Epithelial cell of esophagus (primary cell): ENCODE measurements around the gene NUDT22.

ENCODE experiments used
- DNase-seq: peaks from one replicate; pipeline ENCODE4 v3.0.0; 2010; ENCODE audit warnings: low read depth
- H3K4me3 ChIP-seq: 2 replicates; pipeline ENCODE4 v1.5.1; 2011; ENCODE audit warnings: mild to moderate bottlenecking, low read length, control low read depth
- CTCF ChIP-seq: IDR thresholded peaks from 2 replicates; pipeline ENCODE4 v1.5.1; 2011; ENCODE audit warnings: low read depth, mild to moderate bottlenecking, low read length, control low read depth, inconsistent platforms; ENCODE audit not compliant: insufficient read depth; ENCODE audit errors: missing control alignments

NUDT22 gene

GRCh38 chr11:64211181-64211872 is 14.7 kb upstream of the NUDT22 start:
- TF ChIP-seq CTCF = no peak
- H3K4me3 ChIP-seq = no peak overlapping the region
- no peak for DNase-seq

GRCh38 chr11:64216879-64217278 is 9.2 kb upstream of the NUDT22 start:
- no peak for DNase-seq
- H3K4me3 ChIP-seq = no peak overlapping the region
- no peak for TF ChIP-seq CTCF

- DNase-seq = no peak
- TF ChIP-seq CTCF = no peak
- no peak overlapping the region for H3K4me3 ChIP-seq
Observed at GRCh38 chr11:64218628-64219353, 7.3 kb upstream of the NUDT22 start.

GRCh38 chr11:64219354-64219684 is 6.8 kb upstream of the NUDT22 start:
- no peak for TF ChIP-seq CTCF
- H3K4me3 ChIP-seq = no peak overlapping the region
- DNase-seq = no peak

GRCh38 chr11:64219755-64220154 is 6.3 kb upstream of the NUDT22 start:
- TF ChIP-seq CTCF = no peak
- no peak overlapping the region for H3K4me3 ChIP-seq
- DNase-seq = no peak

GRCh38 chr11:64220271-64220670 is 5.8 kb upstream of the NUDT22 start:
- H3K4me3 ChIP-seq = no peak overlapping the region
- no peak for TF ChIP-seq CTCF
- DNase-seq = no peak

- DNase-seq = no peak
- no peak for TF ChIP-seq CTCF
- no peak overlapping the region for H3K4me3 ChIP-seq
Observed at GRCh38 chr11:64220798-64221197, 5.3 kb upstream of the NUDT22 start.
